GM19324 (cell line): ENCODE data around the gene DENND1A.

Source experiments
- ATAC-seq: cut with Tn5 transposase; IDR thresholded peaks from one replicate; pipeline ENCODE4 v1.9.1; 2021; ENCODE audit warnings: mild to moderate bottlenecking, moderate library complexity; ENCODE audit not compliant: unreplicated experiment, low FRiP score

DENND1A gene

DNA sequence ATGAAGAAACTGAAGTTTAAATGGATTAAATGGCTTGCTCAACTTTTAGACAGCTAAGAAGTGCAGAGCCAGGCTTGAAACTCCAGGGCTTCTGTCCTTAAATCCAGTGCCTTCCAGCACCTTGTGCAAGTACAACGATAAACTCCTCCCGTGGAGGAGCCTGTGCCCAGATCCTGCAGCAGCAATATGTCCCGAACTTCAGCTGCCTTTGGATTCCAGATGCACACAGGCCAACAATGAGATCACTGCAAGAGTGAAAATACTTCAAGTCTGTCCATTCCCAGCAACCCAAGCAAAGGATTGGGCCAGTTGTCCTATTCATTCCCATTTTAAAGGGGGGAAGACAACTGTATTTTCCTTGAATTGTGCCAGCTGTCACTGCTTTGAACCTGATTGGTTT, 374.3 kb downstream of the DENND1A start:
- no peak for ATAC-seq

- ATAC-seq, result no peak
Observed at GRCh38 chr9:123552530-123552929, 377.4 kb downstream of the DENND1A start.

GRCh38 chr9:123551734-123552133, 378.2 kb downstream of the DENND1A start:
- ATAC-seq, result no peak

GRCh38 chr9:123550797-123551196, 379.1 kb downstream of the DENND1A start:
- no peak for ATAC-seq

DNA sequence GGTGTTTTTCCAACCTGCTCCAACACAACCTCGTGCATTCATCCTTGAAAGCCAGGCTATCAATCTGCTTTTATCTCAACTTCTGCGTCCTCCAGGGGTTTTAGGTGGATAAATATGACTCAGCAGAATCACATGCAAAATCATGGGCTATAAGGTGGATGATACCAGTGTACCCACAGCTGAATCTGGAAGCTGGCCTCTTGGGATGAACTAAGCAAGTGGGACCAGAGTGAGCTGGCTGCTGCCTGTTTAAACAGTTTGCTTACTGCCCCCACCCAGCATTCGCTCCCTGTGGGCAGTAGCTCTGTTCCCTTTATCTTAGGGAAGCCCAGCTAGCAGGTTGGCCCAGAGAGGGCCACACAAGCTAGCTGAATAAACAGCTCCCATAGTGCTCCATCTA, 379.9 kb downstream of the DENND1A start:
- no peak for ATAC-seq

- ATAC-seq, result no peak
Observed at GRCh38 chr9:123548741-123549545, 381.0 kb downstream of the DENND1A start.

GRCh38 chr9:123544007-123544827, 385.7 kb downstream of the DENND1A start:
- no peak for ATAC-seq

DNA sequence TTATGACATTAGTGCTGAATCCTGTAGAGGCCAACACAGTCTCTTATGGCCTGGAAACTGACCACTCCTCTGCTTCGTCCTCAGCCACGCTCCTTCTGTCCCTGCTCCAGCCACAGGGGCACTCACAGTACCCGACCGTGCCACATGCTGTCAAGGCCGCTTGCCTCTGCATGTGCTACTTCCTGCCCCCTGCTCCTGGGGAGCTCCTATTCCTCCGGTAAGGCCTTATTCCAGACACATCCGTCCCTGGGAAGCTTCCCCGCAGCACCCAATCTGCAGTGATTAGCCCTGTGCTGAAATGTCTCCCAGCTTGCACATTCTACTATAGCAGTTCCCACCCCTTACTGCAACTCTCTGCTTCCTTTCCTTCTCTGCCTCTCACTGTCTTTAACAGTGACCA, 386.4 kb downstream of the DENND1A start:
- ATAC-seq, result no peak

GRCh38 chr9:123542435-123543225, 387.3 kb downstream of the DENND1A start:
- no peak for ATAC-seq

DNA sequence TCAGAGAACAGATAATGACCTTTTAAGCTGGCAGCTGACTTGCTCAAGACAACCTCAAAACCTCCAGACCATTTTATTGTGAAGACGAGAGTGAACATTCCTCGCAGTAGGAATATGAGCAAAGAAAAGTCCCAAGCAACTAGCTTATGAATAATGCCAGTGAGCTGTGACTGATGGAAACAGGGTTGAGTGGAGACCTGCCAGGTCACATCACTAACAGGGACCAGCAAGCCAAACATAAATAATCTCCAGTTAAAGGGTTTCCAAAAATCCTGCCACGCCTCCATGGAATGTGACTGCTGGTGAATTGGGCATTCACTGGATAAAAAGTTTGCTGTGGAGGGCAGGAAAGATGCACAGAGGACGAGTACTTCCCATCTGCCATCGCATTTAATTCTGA, 388.5 kb downstream of the DENND1A start:
- no peak for ATAC-seq

GRCh38 chr9:123540457-123540856, 389.5 kb downstream of the DENND1A start:
- no peak for ATAC-seq

- ATAC-seq, result no peak
Observed at GRCh38 chr9:123537809-123538208, 392.1 kb downstream of the DENND1A start.

DNA sequence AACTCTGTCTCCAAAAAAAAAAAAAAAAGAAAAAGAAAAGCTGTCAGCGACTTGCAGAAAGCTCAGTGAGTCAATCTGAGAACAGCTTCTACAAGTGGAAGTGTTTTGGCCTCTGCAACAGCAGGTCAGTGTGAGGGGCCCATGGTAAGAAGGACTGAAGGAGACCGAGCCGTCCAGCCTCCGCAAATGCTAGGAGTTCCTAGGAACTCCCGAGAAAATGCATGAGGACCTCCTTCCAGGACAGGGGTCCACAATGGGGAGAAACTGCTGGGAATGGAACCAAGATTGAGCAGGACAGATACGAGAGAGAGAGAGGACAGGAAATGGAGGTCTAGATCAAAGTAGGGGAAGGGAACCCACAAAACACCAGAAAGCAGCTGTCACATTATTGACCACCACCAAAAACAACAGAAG, 393.5 kb downstream of the DENND1A start:
- no peak for ATAC-seq

DNA sequence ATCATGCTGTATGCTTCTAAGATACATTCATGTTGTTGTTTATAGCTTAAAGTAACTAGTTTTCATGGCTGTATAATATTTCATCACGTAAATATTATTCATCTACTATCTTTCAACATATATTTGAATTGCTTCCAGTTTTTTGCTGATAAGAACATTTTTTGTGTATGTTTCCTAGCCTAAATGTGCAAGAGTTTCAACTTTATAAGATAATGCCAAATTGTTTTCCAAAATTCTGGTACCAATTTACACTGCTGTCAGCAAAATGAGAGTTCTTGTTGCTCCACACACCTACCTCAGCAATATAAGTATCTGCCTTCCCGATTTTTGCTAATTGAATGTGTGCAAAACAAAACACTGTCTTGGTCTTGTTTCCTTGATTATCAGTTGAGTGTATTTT, 395.6 kb downstream of the DENND1A start:
- no peak for ATAC-seq

DNA sequence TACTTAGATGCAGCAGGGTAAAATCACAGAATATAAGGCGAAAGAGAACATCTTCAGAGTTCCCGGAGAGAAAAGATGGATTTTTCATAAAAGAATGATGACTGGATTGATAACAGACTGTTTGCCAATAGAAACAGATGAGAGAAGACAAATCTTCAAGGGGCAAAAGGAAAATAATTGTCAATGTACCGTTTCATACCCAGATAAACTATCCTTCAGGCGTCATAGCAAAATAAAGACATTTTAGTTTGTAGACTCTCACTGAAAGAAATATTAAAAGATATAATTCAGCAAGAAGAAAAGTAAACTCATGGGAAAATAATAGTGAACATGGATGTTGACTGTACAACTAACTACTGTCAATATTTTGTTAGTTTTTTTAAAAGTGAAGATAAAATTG, 399.7 kb downstream of the DENND1A start:
- ATAC-seq, result no peak

GRCh38 chr9:123528501-123528900, 401.4 kb downstream of the DENND1A start:
- no peak for ATAC-seq

GRCh38 chr9:123527981-123528380, 401.9 kb downstream of the DENND1A start:
- no peak for ATAC-seq

DNA sequence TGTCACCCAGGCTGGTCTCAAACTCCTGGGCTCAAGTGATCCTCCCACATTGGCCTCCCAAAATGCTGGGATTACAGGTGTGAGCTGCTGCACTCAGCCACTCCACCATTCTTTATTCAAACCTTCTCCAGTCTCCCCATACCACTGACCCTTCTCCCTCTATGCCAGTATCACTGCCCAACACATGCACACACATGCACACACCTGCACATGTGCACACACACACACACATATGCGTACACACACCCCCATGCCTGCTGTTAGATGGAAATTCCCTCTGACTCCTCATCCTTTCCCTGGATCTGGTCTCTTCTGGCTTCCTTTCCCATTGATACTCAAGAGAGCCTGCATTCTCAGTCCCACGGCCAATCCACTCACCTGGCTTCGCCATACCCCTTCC, 404.0 kb downstream of the DENND1A start:
- ATAC-seq, result no peak

GRCh38 chr9:123525424-123525823, 404.5 kb downstream of the DENND1A start:
- ATAC-seq, result no peak

- no peak for ATAC-seq
Observed at GRCh38 chr9:123524866-123525265, 405.1 kb downstream of the DENND1A start.

- no peak for ATAC-seq
Observed at GRCh38 chr9:123523845-123524244, 406.1 kb downstream of the DENND1A start.
